CD1c-positive myeloid dendritic cell (primary cell): Measurements from ENCODE around the gene SPINK8.
"Not testable (repeated sequence)": the region's sequence is repeated elsewhere in the genome, so short reads cannot be mapped to it uniquely, and the experiment has no call there.

Experiments used
- DNase-seq: peaks from one replicate; pipeline ENCODE4 v3.0.0-alpha.2; 2016; ENCODE audit errors: extremely low spot score

SPINK8 gene

GRCh38 chr3:48331706-48332435, 1.6 kb downstream of the SPINK8 start:
- not testable (repeated sequence) for DNase-seq

DNA sequence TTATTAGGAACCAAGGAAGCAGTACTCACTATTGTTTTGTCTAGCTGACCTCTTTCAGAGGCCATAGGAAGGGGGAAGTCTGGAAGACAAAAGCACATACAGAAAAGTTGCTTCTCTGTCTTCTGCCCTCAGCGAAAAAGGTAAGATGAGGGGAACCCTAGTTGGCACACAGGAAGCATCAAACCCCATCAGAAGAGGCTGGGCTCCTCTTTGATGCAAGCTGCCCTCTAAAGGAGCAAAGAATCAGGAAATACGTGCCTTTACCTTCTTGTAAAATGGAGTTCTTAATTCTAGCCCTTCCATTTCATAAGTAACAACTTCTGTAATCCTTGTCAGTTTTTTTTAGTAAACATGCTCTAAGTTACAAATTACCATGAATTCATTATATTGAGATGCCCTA, 12.5 kb downstream of the SPINK8 start:
- no peak for DNase-seq

DNA sequence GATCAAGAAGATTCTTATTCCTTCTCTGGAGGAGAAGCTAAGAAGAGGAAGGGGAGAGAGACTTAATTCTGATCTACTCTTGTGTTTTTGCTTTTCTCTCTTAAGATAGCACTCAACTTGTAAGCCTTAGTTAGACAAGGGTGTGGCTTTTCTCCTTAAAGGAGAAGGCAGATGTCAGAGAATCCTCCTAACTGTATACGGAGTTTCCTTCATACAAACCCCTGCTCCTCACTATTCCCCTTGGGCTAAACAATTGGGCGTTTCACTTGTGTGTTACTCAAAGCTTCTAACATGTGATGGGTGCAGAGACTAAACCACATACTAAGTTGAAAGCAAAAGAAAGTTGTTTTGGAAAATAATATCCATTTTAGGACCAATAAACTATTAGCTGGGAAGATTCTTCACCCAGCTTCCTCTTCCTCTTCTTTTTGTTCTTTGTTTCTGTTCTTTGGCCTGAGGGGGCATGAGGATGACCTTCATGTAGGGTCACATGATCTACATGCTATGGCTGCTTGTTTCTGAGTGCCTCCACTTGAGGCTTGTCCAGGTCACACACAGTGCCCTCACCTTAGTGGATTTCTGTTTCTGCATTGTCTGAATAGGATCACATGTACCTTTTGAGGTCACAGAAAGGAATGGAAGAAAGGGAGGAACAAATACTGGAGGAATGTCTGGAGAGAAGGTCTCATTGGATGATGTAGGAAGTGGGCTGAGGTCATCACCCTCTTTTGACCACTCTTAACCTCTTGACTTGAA, 14.6 kb downstream of the SPINK8 start:
- no peak for DNase-seq

GRCh38 chr3:48314542-48314941, 18.9 kb downstream of the SPINK8 start:
- DNase-seq: no peak

GRCh38 chr3:48306860-48307530, 26.5 kb downstream of the SPINK8 start:
- DNase-seq: peak; percentile 3

- no peak for DNase-seq
Measured at GRCh38 chr3:48306290-48306689, 27.2 kb downstream of the SPINK8 start.

DNA sequence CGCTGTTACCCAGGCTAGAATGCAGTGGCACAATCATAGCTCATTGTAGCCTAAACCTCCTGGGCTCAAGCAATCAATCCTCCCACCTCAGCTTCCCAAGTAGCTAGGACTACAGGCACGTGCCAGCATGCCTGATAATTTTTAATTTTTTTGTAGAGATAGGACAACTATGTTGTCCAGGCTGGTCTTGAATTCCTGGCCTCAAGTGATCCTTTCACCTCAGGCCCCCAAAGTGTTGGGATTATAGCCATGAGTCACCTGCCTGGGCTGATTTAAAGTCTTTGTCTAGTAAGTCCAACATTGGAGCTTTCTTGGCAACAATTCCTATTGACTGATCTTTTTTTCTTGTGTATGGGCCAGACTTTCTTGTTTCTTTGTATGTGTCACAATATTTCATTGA, 28.1 kb downstream of the SPINK8 start:
- DNase-seq: no peak

DNA sequence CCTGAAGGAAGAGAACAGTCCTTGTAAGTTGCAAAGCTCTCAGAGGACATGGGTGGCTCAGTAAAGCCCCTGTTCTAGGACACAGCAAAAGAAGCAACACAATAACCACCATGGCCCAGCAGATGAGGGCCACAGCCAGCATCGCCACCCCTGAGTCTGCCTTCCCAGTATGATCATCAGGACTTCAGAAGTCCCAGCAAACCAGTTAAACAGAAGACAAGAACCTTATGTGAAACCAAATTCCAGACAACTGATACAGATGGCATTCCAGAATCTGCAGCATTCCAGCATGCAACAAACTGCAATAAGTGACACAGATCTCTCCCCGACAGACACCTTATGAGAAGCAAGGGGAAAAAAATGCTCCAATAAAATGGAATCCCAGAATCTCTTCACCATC, 30.4 kb downstream of the SPINK8 start:
- DNase-seq: no peak

GRCh38 chr3:48301800-48302166, 31.7 kb downstream of the SPINK8 start:
- DNase-seq: no peak

GRCh38 chr3:48301020-48301799, 32.3 kb downstream of the SPINK8 start, which contains the start of gene NME6:
Gene NME6 (minus strand): TSS chr3:48301367.
- peak; percentile 95 for DNase-seq

- DNase-seq: peak; percentile 51
Measured at GRCh38 chr3:48299746-48300712, 33.4 kb downstream of the SPINK8 start.

GRCh38 chr3:48297111-48297810, 36.2 kb downstream of the SPINK8 start:
- DNase-seq: no peak

- no peak for DNase-seq
Measured at GRCh38 chr3:48296699-48297098, 36.8 kb downstream of the SPINK8 start.

GRCh38 chr3:48294611-48295263, 38.7 kb downstream of the SPINK8 start:
- DNase-seq: no peak

GRCh38 chr3:48289659-48290058, 43.8 kb downstream of the SPINK8 start:
- DNase-seq: no peak

DNA sequence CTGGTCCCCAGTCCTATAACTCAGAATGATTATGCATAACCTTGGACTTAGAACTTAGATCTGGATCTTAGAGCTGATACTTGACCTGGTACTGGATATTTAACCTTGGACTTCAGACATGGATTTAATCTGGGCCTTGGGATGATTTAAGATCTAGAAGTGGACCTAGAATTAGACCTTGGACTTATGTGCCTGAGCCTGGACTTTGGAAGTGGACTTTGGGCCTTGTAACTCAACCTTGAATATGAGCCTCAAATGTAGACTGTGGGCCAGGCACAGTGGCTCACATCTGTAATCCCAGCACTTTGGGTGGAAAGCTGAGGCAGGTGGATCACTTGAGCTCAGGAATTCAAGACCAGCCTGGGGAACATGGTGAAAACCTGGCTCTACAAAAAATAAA, 46.4 kb downstream of the SPINK8 start:
- DNase-seq: no peak

- no peak for DNase-seq
Measured at GRCh38 chr3:48286308-48286707, 47.2 kb downstream of the SPINK8 start.

- DNase-seq: no peak
Measured at GRCh38 chr3:48285675-48286074, 47.8 kb downstream of the SPINK8 start.

- peak; percentile 36 for DNase-seq
Measured at GRCh38 chr3:48285132-48285531, 48.3 kb downstream of the SPINK8 start.

- DNase-seq: no peak
Measured at GRCh38 chr3:48280881-48281280, 52.6 kb downstream of the SPINK8 start.
